ENCODE data around the gene MOV10L1.
"Not testable (repeated sequence)": the region's sequence is repeated elsewhere in the genome, so short reads cannot be mapped to it uniquely, and the experiment has no call there.

Gene MOV10L1

GRCh38 chr22:50196256-50196655 is 106.5 kb downstream of the MOV10L1 start:
- DNase-seq (ENCODE audit: insufficient read length, low spot score) = no peak
- FAIRE-seq = no peak
- no peak for TF ChIP-seq POLR2A (IDR thresholded peaks at IDR 0.05; ENCODE audit: low read depth, low read length)

DNA sequence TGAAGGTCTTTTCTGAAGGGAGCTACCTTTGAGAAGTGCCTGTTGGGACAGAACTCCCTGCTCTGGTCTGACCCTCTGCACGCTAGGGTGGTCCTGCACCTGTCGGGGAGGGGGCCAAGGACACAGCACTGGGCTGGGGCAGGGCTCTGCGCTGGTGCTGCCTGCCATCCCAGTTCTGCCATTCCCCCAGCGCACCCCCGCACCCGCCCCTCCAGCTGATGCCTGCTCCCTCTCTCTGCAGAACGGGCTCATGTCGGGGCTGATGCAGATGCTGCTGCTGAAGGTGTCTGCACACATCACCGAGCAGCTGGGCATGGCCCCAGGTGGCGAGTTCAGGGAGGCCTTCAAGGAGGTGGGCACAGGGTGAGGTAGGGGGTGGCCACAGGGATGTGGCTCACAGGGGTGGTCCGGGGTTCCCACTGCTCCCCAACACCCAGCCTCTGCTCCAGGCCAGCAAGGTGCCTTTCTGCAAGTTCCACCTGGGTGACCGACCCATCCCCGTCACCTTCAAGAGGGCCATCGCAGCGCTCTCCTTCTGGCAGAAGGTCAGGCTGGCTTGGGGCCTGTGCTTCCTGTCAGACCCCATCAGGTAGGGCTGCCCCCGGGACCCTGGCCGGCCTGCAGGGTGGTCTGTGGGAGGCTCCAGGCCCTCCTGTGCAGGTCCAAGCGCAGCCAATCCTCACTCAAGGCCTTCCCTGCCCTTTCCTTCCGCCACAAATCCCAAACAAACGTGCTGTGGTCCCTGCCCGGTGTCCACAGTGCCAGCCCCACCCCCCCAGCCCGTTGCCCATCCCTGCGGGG is 107.4 kb downstream of the MOV10L1 start:
- TF ChIP-seq POLR2A (IDR thresholded peaks at IDR 0.05; ENCODE audit: low read depth, low read length) = no peak
- FAIRE-seq = no peak

DNA sequence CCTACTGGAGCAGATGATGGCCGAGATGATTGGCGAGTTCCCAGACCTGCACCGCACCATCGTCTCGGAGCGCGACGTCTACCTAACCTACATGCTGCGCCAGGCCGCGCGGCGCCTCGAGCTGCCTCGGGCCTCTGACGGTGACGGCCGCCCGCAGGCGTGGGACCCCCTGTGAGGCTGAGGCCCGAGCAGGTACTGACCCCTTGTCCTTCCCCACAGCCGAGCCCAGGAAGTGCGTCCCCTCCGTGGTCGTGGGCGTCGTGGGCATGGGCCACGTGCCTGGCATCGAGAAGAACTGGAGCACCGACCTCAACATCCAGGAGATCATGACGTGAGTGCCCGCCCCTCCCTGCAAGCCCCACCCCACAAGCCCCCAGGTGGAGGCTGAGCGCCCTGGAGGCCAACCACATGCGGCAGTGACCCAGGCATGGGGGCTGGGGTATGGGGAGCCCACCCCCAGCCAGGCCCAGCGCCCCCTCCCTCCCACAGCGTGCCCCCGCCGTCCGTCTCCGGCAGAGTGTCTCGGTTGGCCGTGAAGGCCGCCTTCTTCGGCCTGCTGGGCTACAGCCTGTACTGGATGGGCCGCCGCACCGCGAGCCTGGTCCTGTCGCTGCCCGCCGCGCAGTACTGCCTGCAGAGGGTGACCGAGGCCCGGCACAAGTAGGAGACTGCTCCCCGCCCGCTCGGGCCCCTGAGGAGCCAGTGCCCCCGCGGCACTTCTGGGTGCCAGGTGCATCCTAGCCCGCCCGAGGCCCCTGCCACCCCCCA is 108.2 kb downstream of the MOV10L1 start:
- DNase-seq (ENCODE audit: insufficient read length, low spot score) (no peak), FAIRE-seq (no peak)
- no peak for TF ChIP-seq POLR2A (IDR thresholded peaks at IDR 0.05; ENCODE audit: low read depth, low read length)

More for the DNA sequence above, 107.4 kb downstream of the MOV10L1 start:
- no peak for DNase-seq (ENCODE audit: insufficient read length, low spot score)

- DNase-seq (ENCODE audit: insufficient read length, low spot score) (no peak), FAIRE-seq (no peak)
- TF ChIP-seq POLR2A (IDR thresholded peaks at IDR 0.05; ENCODE audit: low read depth, low read length) = no peak
These were observed 108.8 kb downstream of the MOV10L1 start for GRCh38 chr22:50198624-50199017.

DNA sequence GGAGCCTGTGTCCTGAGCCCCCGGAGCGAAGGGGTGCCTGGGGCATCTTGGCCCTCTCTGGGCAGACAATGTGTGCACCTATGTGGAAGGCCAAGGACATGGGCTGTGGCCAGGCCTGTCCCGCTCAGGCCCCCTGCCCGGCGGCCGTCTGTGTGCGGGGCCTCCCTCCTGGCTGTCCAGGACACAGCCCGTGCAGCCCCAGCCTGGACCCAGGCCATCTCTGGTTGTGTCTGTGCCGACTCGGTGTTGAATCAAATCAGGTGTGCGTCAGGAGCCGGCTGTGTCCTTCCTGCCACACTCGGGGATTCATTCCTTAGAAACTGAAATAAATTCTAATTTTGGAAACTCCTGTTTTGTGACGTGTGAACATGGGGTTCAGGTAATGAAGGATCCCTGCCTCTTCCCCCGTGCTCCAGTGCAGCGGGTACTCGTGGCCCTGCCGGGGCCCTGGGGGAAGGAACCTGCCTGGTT is 109.5 kb downstream of the MOV10L1 start:
- FAIRE-seq = no peak
- no peak for DNase-seq (ENCODE audit: insufficient read length, low spot score)
- TF ChIP-seq POLR2A (IDR thresholded peaks at IDR 0.05; ENCODE audit: low read depth, low read length) = no peak

DNA sequence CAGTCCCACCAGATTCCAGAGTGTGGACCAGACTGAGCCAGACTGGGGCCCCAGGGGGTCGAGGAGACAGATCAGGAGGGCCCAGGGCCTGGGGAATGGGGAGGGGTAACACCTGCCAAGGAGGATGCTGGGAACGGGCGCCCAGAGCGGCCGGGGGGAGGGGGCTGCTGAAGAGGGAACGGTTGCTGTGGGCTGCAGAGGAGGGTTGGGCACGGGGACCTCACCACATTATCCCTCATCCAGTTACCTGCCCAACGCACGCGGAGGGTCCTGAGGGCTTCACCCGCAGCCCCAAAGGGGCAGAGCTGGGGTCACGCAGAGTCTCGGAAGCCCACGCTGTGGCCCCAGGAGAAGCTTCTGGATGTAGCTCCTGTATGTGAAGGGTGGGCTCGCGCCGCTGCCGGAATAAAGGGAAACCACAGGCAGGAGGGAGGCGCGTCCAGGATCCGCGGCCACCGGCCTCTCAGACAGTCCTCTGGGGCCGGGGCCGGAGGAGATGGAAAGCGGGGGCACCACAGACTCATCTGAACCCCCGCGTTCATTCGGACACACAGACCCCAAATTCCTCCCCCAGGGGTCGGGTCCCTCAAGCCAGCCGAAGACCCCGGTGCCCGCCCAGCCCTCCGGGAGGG is 110.1 kb downstream of the MOV10L1 start:
- DNase-seq (ENCODE audit: insufficient read length, low spot score) (no peak), FAIRE-seq (no peak)
- TF ChIP-seq POLR2A (IDR thresholded peaks at IDR 0.05; ENCODE audit: low read depth, low read length) = no peak

DNA sequence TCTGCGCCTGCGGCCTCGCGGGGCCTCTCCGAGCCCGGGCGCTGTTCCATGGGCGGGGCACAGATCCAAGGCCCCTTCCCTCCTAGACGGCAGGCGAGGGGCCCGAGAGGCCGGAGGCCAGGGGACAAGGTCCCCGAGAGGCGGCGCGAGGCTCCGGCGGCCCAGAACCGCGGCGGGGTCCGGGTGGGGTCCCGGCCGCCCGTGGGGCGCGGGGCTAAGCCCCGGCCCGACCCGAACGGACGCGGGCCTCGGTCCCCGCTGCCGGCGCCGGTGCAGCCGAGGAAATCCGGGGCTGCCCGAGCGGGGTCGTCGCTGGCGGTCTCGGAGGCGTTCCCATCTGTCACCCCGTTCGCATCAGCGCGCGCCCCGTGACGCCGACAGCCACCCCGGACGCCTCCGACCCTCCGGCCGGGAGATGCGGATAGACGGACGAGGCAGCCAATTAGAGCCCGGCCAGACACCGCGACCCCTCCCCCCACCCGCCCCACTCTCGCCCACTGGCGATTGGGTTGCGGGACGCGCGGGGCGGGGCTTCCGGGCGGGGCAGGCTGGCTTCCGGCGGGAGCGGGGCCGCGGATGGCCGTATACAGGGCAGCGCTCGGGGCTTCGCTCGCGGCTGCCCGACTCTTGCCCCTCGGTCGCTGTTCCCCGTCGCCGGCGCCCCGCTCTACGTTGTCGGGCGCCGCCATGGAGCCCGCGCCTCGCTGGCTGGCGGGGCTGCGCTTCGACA is 110.8 kb downstream of the MOV10L1 start, which contains the start of gene SELENOO:
TSS of gene SELENOO (plus strand) at position 551 of the 730 bp plus-strand sequence. CDS start at position 577, 26 bp downstream.
- TF ChIP-seq POLR2A (IDR thresholded peaks at IDR 0.05; ENCODE audit: low read depth, low read length) = peak; percentile 50; the same call in 1 of the 2 replicates
- FAIRE-seq (no peak), DNase-seq (ENCODE audit: insufficient read length, low spot score) (peak; percentile 97)

GRCh38 chr22:50201191-50202129 is 111.7 kb downstream of the MOV10L1 start:
- no peak for FAIRE-seq
- no peak for TF ChIP-seq POLR2A (IDR thresholded peaks at IDR 0.05; ENCODE audit: low read depth, low read length)
- no peak for DNase-seq (ENCODE audit: insufficient read length, low spot score)

- DNase-seq (ENCODE audit: insufficient read length, low spot score) (no peak), FAIRE-seq (no peak)
- TF ChIP-seq POLR2A (IDR thresholded peaks at IDR 0.05; ENCODE audit: low read depth, low read length) = no peak
These were observed 112.4 kb downstream of the MOV10L1 start for GRCh38 chr22:50202130-50202666.

- TF ChIP-seq POLR2A (IDR thresholded peaks at IDR 0.05; ENCODE audit: low read depth, low read length) = no peak
- FAIRE-seq (no peak), DNase-seq (ENCODE audit: insufficient read length, low spot score) (no peak)
These were observed 113.5 kb downstream of the MOV10L1 start for GRCh38 chr22:50203288-50203687.

- TF ChIP-seq POLR2A (IDR thresholded peaks at IDR 0.05; ENCODE audit: low read depth, low read length) = no peak
- DNase-seq (ENCODE audit: insufficient read length, low spot score) (no peak), FAIRE-seq (no peak)
These were observed 114.8 kb downstream of the MOV10L1 start for GRCh38 chr22:50204571-50204970.

GRCh38 chr22:50204998-50205397 is 115.2 kb downstream of the MOV10L1 start:
- FAIRE-seq; DNase-seq (ENCODE audit: insufficient read length, low spot score): not testable (repeated sequence)

Measured in H54 (cell line).